Endothelial cell of umbilical vein (primary cell): ENCODE measurements around the gene CXCL17. TPM values are rescaled to one million over a fixed set of nuclear protein-coding genes. Genes with fewer than 3 reads are reported as not detected.

Experiments used
- BruUV-seq: library from RNA; stranded (reverse); fragments of 400-500 nt; replicated peaks from 2 replicates; lab custom pipeline; 2021; lab: Mats Ljungman, UMichigan
- CTCF ChIA-PET: fragments of 300-600, 350-600 bp; sonication (Branson Sonifier 250); formaldehyde crosslinking; loops from one replicate; lab custom pipeline; 2021; ENCODE audit warnings: antibody characterized with exemption, inconsistent platforms; lab: Charles Lee
- POLR2A ChIA-PET: fragments of 300-600, 350-600 bp; sonication (Branson Sonifier 250); formaldehyde crosslinking; loops from one replicate; lab custom pipeline; 2021; ENCODE audit warnings: antibody characterized with exemption, inconsistent platforms; lab: Charles Lee
- DNase-seq: peaks from one replicate; pipeline ENCODE4 v3.0.0-alpha.2; 2011; ENCODE audit warnings: low read depth, low spot score
- FAIRE-seq: peaks from 2 replicates; lab custom pipeline; 2011; peaks lifted over from hg19 to GRCh38; lab: Jason Lieb, UNC
- H2AFZ ChIP-seq: 2 replicates; pipeline ENCODE4 v1.6.0; 2012; ENCODE audit warnings: low read depth, low read length, control low read depth, inconsistent platforms
- H3K27ac ChIP-seq: 2 replicates; pipeline ENCODE4 v1.5.1; 2011; ENCODE audit warnings: low read depth, mild to moderate bottlenecking, control low read depth, low read length, moderate library complexity; ENCODE audit not compliant: insufficient read depth
- H3K27me3 ChIP-seq, 2 experiments: 2 replicates each; pipeline versions ENCODE4 v1.6.0 to v1.6.1; 2011; ENCODE audit warnings: low read length in 2 of 2, mixed read lengths in 1 of 2; ENCODE audit not compliant: control insufficient read depth in 2 of 2, insufficient read depth in 2 of 2
- H3K36me3 ChIP-seq, 2 experiments: 2 replicates in 1 of 2; 3 replicates in 1 of 2; pipeline ENCODE4 v1.5.1; 2011; ENCODE audit warnings: low read length in 2 of 2, mild to moderate bottlenecking in 1 of 2, moderate library complexity in 1 of 2; ENCODE audit not compliant: control insufficient read depth in 2 of 2, insufficient read depth in 2 of 2; ENCODE audit errors: extremely low read depth in 1 of 2
- H3K4me1 ChIP-seq: 3 replicates; pipeline ENCODE4 v1.5.1; 2011; ENCODE audit warnings: mild to moderate bottlenecking, low read length; ENCODE audit not compliant: control insufficient read depth, insufficient read depth; ENCODE audit errors: extremely low read depth
- H3K4me2 ChIP-seq: 2 replicates; pipeline ENCODE4 v1.6.1; 2011; ENCODE audit warnings: low read length, control low read depth, mixed read lengths; ENCODE audit not compliant: insufficient read depth
- H3K4me3 ChIP-seq, 3 experiments: fragments of 200-600 bp in 1 of 3; sonication (generic), shearing (Covaris generic) in 1 of 3; replicated peaks in 1 of 3; 2 replicates each; pipeline ENCODE4 v1.5.1; 2011 to 2016; ENCODE audit warnings: control low read depth in 3 of 3, low read length in 3 of 3, mild to moderate bottlenecking in 2 of 3, inconsistent platforms in 1 of 3, low read depth in 1 of 3, moderate library complexity in 1 of 3; ENCODE audit not compliant: insufficient read depth in 1 of 3
- H3K79me2 ChIP-seq: 2 replicates; pipeline ENCODE4 v1.6.0; 2012; ENCODE audit warnings: low read length, inconsistent platforms; ENCODE audit not compliant: control insufficient read depth, insufficient read depth
- H3K9ac ChIP-seq: replicated peaks from 2 replicates; pipeline ENCODE3; 2011; ENCODE audit warnings: low read length, control low read depth; ENCODE audit not compliant: insufficient read depth; ENCODE audit errors: extremely low read depth
- H3K9me1 ChIP-seq: replicated peaks from 3 replicates; pipeline ENCODE4 v1.6.0; 2011; ENCODE audit warnings: mild to moderate bottlenecking, low read length; ENCODE audit not compliant: control insufficient read depth, insufficient read depth; ENCODE audit errors: extremely low read depth
- H3K9me3 ChIP-seq: replicated peaks from 2 replicates; pipeline ENCODE4 v1.5.1; 2012; ENCODE audit warnings: low read length, inconsistent platforms; ENCODE audit not compliant: control insufficient read depth, insufficient read depth
- H4K20me1 ChIP-seq: replicated peaks from 2 replicates; pipeline ENCODE3; 2011; ENCODE audit warnings: mild to moderate bottlenecking, low read length; ENCODE audit not compliant: control insufficient read depth, insufficient read depth; ENCODE audit errors: extremely low read depth
- EZH2 ChIP-seq: IDR thresholded peaks from 2 replicates; pipeline ENCODE4 v1.6.1; 2012; ENCODE audit warnings: borderline replicate concordance, low read depth, mild to moderate bottlenecking, moderate library complexity, low read length, inconsistent platforms; ENCODE audit not compliant: severe bottlenecking
- FOS ChIP-seq: IDR thresholded peaks from 2 replicates; pipeline ENCODE4 v1.6.1; 2011; ENCODE audit warnings: mild to moderate bottlenecking, low read length, moderate library complexity, borderline replicate concordance; ENCODE audit not compliant: insufficient read depth
- GATA2 ChIP-seq: IDR thresholded peaks from 2 replicates; pipeline ENCODE4 v1.7.0; 2011; ENCODE audit warnings: low read depth, mild to moderate bottlenecking, moderate library complexity, mixed read lengths, low read length; ENCODE audit not compliant: insufficient read length, insufficient read depth
- JUN ChIP-seq: IDR thresholded peaks from 2 replicates; pipeline ENCODE4 v1.6.1; 2011; ENCODE audit warnings: borderline replicate concordance, low read depth; ENCODE audit not compliant: insufficient read length, insufficient read depth
- MYC ChIP-seq: IDR thresholded peaks from one replicate; pipeline ENCODE4 v1.6.1; 2011; ENCODE audit warnings: mild to moderate bottlenecking, low read depth, low read length
- POLR2A ChIP-seq: IDR thresholded peaks from 2 replicates; pipeline ENCODE4 v1.6.1; 2012; ENCODE audit warnings: low read depth, mild to moderate bottlenecking, control low read depth, low read length
- POLR2AphosphoS5 ChIP-seq: IDR thresholded peaks from 2 replicates; pipeline ENCODE4 v1.6.1; 2012; ENCODE audit warnings: low read depth, mild to moderate bottlenecking, control low read depth, low read length, moderate library complexity; ENCODE audit not compliant: insufficient read depth
- dilution Hi-C: fragments of 300-500 bp; cut with MboI; formaldehyde crosslinking; loops from one replicate; pipeline ENCODE4 v1.15.0; 2019; ENCODE audit warnings: low sequenced_read_pairs; ENCODE audit not compliant: extremely low pct_ligation_motif_present
- intact Hi-C: fragments of 100-400 bp; cut with micrococcal nuclease; formaldehyde crosslinking; loops from one replicate; pipeline ENCODE4 v1.10.0; 2022
- polyA plus RNA-seq, 4 experiments: library from polyadenylated mRNA; depleted of rRNA in 3 of 4; stranded (reverse) in 3 of 4; unstranded in 1 of 4; fragments of >200 nt; gene quantifications; 2 replicates each; pipeline versions ENCODE4 v1.2.1 to v1.2.3, GENCODE V29; 2011 to 2012; ENCODE audit warnings: missing spikeins in 1 of 4
- total RNA-seq: library from RNA; stranded (reverse); gene quantifications from 2 replicates; pipeline ENCODE4 v1.2.3, GENCODE V29; 2021
- TF ChIP-seq, protein P1 (sequence below), 2 donors: IDR thresholded peaks; 1 replicate in 1 of 2; 2 replicates in 1 of 2; pipeline ENCODE4 v1.5.1; 2011; ENCODE audit warnings: low read length in 2 of 2, mild to moderate bottlenecking in 2 of 2, moderate library complexity in 2 of 2, control low read depth in 1 of 2, inconsistent platforms in 1 of 2, low read depth in 1 of 2; ENCODE audit not compliant: insufficient read depth in 1 of 2; ENCODE audit errors: extremely low read depth in 1 of 2
- TF ChIP-seq, protein P2 (sequence below): IDR thresholded peaks from 2 replicates; pipeline ENCODE4 v1.6.1; 2011; ENCODE audit not compliant: insufficient read depth, insufficient read length

The CXCL17 gene
- total and polyA plus RNA-seq, 2 donors (not counting 3 experiments of a cell fraction or from before 2014, with no cell fraction given) = not detected

DNA sequence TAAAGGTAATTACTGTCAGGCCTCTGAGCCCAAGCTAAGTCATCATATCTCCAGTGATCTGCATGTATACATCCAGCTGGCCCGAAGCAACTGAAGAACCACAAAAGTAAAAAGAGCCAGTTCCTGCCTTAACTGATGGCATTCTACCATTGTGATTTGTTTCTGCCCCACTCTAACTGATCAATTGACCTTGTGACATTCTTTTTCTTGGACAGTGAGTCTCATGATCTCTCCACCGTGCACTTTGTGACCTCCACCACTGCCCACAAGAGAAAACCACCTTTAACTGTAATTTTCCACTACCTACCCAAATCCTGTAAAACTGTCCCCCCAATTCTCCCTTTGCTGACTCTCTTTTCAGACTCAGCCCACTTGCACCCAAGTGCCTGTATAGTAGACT is 17.2 kb upstream of the CXCL17 start:
- H2AFZ ChIP-seq = no peak overlapping the region
- H3K9me1 ChIP-seq = no peaks in the 10 kb centered on the region
- no peaks in the 10 kb centered on the region for H3K79me2 ChIP-seq
- intact Hi-C loops = no loop called here
- DNase-seq (no peak), FAIRE-seq (no peak)
- no peaks in the 10 kb centered on the region for H3K9me3 ChIP-seq
- H3K27me3 ChIP-seq = peaks cover 5% of the 10 kb centered on the region in 2 experiments
- no peak overlapping the region for H3K4me3 ChIP-seq
- H3K4me2 ChIP-seq = no peak overlapping the region
- no peak overlapping the region for H3K27ac ChIP-seq
- no peaks in the 10 kb centered on the region for H4K20me1 ChIP-seq
- no TSS peak for BruUV-seq
- H3K9ac ChIP-seq = no peak overlapping the region
- dilution Hi-C loops = no loop called here
- H3K36me3 ChIP-seq = no peaks in the 10 kb centered on the region
- no peaks in the 10 kb centered on the region for H3K4me1 ChIP-seq
- CTCF ChIA-PET = interaction anchor here (1.0 to 1.2 kb wide), 2 partner anchors 20 to 21 kb away, joined by 3 read pairs; no protein-coding TSS in a partner anchor
- TF ChIP-seq JUN = no peak
- POLR2A ChIA-PET = no interaction called here

DNA sequence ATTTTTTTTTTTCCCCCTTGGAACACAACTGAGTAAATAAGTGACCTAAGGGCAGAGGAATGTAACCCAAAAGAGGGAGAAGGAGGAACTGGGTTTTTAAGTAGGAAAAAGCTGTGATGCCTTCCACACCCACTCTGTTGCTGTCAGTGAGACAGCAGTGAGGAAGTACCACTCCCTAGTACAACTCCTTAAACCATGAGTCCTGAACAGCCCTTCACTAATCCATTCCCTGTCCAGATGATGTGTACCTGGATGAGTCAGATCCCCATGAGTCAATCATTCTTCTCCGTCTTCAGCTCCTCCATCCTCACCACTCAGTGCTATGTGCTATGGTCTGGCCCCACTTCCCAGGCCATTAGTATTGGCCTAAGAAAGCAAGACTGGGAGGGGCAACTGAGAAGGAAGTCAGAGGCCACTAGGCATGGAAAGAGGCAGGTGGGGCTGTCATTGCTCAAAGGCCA is 12.9 kb upstream of the CXCL17 start:
- no peaks in the 10 kb centered on the region for H3K36me3 ChIP-seq
- no peaks in the 10 kb centered on the region for H3K9me1 ChIP-seq
- H3K9ac ChIP-seq = no peak overlapping the region
- no peak for DNase-seq
- H3K4me2 ChIP-seq = no peak overlapping the region
- BruUV-seq = no TSS peak
- no peak overlapping the region for H3K4me3 ChIP-seq
- FAIRE-seq = no peak
- intact Hi-C loops (no loop called here), dilution Hi-C loops (no loop called here)
- no peak overlapping the region for H2AFZ ChIP-seq
- POLR2A ChIA-PET = no interaction called here
- no peaks in the 10 kb centered on the region for H4K20me1 ChIP-seq
- CTCF ChIA-PET = interaction anchor here (1.4 to 2.0 kb wide), 4 partner anchors 15 to 73 kb away, joined by 5 to 19 read pairs (median 8); partner anchors contain the start of gene CEACAM1
- no peaks in the 10 kb centered on the region for H3K9me3 ChIP-seq
- no peaks in the 10 kb centered on the region for H3K4me1 ChIP-seq
- no peak overlapping the region for H3K27ac ChIP-seq
- H3K79me2 ChIP-seq = no peaks in the 10 kb centered on the region
- H3K27me3 ChIP-seq = peaks cover 7 to 14% of the 10 kb centered on the region in 2 experiments
- TF ChIP-seq EZH2 (no peak), MYC (no peak), POLR2AphosphoS5 (no peak), JUN (no peak), FOS (no peak), POLR2A (no peak), GATA2 (no peak)
- TF ChIP-seq, protein P1, sequence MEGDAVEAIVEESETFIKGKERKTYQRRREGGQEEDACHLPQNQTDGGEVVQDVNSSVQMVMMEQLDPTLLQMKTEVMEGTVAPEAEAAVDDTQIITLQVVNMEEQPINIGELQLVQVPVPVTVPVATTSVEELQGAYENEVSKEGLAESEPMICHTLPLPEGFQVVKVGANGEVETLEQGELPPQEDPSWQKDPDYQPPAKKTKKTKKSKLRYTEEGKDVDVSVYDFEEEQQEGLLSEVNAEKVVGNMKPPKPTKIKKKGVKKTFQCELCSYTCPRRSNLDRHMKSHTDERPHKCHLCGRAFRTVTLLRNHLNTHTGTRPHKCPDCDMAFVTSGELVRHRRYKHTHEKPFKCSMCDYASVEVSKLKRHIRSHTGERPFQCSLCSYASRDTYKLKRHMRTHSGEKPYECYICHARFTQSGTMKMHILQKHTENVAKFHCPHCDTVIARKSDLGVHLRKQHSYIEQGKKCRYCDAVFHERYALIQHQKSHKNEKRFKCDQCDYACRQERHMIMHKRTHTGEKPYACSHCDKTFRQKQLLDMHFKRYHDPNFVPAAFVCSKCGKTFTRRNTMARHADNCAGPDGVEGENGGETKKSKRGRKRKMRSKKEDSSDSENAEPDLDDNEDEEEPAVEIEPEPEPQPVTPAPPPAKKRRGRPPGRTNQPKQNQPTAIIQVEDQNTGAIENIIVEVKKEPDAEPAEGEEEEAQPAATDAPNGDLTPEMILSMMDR (IDR thresholded peaks at IDR 0.05; ENCODE audit: extremely low read depth in 1 of 2, insufficient read depth in 1 of 2, low read depth in 1 of 2, low read length in 2 of 2) = no peak
- TF ChIP-seq, protein P2, sequence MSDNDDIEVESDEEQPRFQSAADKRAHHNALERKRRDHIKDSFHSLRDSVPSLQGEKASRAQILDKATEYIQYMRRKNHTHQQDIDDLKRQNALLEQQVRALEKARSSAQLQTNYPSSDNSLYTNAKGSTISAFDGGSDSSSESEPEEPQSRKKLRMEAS = no peak
